Spleen (tissue), 7 donors: ENCODE data around the gene GNG7.

ENCODE experiments used
- CTCF ChIP-seq, 11 experiments: fragments of 200-600 bp in 7 of 11; fragments of 450-650 bp in 4 of 11; sonication (generic) in 4 of 11; IDR thresholded peaks in 8 of 11; conservative IDR thresholded peaks in 3 of 11; 1 replicate in 7 of 11; 2 replicates in 4 of 11; pipeline versions ENCODE4 v1.4.0 to v1.8.0; 2016 to 2021; ENCODE audit warnings: antibody characterized with exemption in 11 of 11, inconsistent platforms in 4 of 11, mild to moderate bottlenecking in 1 of 11
- POLR2A ChIP-seq, 3 donors: fragments of 450-650 bp; IDR thresholded peaks; one replicate each; pipeline ENCODE4 v1.5.1; 2017; ENCODE audit warnings: antibody characterized with exemption in 3 of 3, mild to moderate bottlenecking in 1 of 3
- POLR2AphosphoS5 ChIP-seq, 3 donors: sonication (generic); formaldehyde crosslinking; IDR thresholded peaks; one replicate each; pipeline ENCODE4 v1.5.1; 2017; ENCODE audit warnings: antibody characterized with exemption in 3 of 3
- donor health status: DM: no; HTN: no; CAD: no; lungs with moderate emphysema.
- donor health status: DM: no; HTN: no; CAD: no.
- donor health status: DM: no; HTN: no; CAD: no.

DNA sequence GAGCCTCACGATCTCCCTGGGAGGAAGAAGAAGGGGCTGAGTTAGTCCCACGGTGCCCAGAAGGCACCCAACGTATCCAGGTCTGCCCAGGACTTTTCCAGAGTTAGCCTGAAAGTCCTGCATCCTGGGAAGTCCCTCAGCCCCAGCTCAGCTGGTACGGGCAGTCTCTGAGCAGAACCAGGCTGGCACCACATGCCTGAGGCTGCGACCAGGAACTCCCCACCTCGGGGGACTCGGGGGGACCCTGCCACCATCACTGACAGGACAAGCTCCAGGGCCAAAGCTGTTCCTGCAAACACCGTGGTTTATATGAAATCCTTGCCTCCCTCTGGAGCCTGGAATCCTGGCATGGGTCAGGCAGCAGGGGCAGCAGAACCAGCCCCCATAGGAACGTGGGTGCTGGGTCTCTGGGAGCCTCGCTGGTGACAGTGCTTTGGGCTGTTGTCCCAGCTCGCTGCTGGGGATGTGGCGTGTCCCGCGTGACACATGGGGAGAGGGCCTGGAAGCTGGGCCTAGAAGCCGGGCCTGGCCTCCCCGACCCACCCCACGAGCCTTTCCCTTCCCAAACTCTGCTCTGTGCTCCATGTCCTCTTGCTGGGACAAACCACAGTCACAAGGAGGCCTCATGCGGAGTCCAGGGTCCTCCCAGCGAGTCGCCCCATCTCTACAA, 55.5 kb downstream of the GNG7 start:
- no peak for TF ChIP-seq CTCF (IDR thresholded peaks at IDR 0.05 in 8 of 11, conservative IDR thresholded peaks at IDR 0.05 in 3 of 11)
- peak in 1 of 3 donors; percentile 31 for TF ChIP-seq POLR2AphosphoS5 (IDR thresholded peaks at IDR 0.05)
- TF ChIP-seq POLR2A (IDR thresholded peaks at IDR 0.05) = no peak
